Liver (tissue), 2 donors: ENCODE results near the gene IFNA6.

Experiments used
- YY1 ChIP-seq: IDR thresholded peaks from 2 replicates; pipeline ENCODE4 v1.6.1; 2016; ENCODE audit warnings: antibody characterized with exemption, mild to moderate bottlenecking
- TF ChIP-seq, protein P1 (sequence below): fragments of 150-350 bp; IDR thresholded peaks from 2 replicates; pipeline ENCODE4 v1.5.1; 2017; ENCODE audit warnings: improper control_type of control experiment, low read depth, low read length; ENCODE audit not compliant: missing input control
- donor health status: healthy.

DNA sequence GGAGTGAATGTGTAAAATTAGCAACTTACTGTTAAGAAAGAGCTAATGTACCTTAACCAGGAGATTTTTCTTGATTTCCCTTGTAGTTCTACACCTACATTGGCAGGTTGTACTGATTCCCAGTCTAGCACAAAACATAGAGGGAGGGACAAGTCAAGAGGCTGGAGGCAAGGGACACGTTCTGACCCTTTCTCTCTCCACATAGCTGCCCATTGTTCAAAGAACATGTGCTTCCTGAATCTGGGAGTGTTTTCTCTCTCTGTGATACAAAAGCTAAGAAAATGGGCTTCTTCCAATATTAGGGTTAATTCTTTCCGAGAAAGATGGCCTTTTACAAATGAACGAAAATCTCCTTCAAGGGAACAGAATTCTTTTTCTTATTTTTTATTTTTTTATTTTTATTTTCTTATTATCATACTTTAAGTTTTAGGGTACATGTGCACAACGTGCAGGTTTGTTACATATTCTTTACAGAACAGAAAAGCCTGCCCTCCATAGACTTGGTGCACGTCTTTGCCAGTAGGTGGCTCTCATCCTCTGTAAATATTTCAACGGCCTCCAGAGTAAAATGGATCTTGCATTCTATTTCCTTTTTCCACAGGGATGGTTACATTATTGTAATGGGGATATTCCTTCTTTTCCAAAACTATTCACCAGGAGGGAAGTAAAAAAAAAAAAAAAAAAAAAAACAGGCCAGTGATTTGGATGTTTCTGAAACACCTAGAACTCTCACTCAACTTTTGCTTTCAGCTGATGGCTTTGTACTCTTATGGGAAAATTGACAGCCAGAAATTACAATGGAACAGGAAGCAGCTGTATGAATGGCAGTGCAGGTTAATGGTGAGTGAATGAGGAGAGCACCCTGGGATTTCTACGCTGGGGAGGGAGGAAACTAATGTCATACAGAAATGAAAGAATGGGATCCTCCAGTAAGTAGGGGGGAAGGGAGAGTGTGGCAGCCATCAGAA, 32.4 kb downstream of the IFNA6 start:
- TF ChIP-seq YY1, result peak; percentile 36
- TF ChIP-seq, protein P1, sequence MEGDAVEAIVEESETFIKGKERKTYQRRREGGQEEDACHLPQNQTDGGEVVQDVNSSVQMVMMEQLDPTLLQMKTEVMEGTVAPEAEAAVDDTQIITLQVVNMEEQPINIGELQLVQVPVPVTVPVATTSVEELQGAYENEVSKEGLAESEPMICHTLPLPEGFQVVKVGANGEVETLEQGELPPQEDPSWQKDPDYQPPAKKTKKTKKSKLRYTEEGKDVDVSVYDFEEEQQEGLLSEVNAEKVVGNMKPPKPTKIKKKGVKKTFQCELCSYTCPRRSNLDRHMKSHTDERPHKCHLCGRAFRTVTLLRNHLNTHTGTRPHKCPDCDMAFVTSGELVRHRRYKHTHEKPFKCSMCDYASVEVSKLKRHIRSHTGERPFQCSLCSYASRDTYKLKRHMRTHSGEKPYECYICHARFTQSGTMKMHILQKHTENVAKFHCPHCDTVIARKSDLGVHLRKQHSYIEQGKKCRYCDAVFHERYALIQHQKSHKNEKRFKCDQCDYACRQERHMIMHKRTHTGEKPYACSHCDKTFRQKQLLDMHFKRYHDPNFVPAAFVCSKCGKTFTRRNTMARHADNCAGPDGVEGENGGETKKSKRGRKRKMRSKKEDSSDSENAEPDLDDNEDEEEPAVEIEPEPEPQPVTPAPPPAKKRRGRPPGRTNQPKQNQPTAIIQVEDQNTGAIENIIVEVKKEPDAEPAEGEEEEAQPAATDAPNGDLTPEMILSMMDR, result peak; percentile 62
